Skeletal muscle tissue (tissue), 4 donors: ENCODE measurements around the gene BCL2L11. TPM values are rescaled to one million over a fixed set of nuclear protein-coding genes. Genes with fewer than 3 reads are reported as not detected.

ENCODE experiments used
- H3K27ac ChIP-seq: one replicate; pipeline ENCODE4 v1.7.0; 2013; ENCODE audit warnings: mild to moderate bottlenecking, low read depth, low read length, inconsistent platforms
- H3K27me3 ChIP-seq, 3 donors: one replicate each; pipeline ENCODE4 v1.7.0; 2013; ENCODE audit warnings: low read length in 3 of 3; ENCODE audit not compliant: control insufficient read depth in 3 of 3, insufficient read depth in 3 of 3
- H3K36me3 ChIP-seq, 3 donors: one replicate each; pipeline ENCODE4 v1.7.0; 2013; ENCODE audit warnings: low read length in 3 of 3; ENCODE audit not compliant: control insufficient read depth in 3 of 3, insufficient read depth in 3 of 3
- H3K4me1 ChIP-seq, 3 donors: one replicate each; pipeline ENCODE4 v1.7.0; 2013; ENCODE audit warnings: low read length in 3 of 3, mild to moderate bottlenecking in 3 of 3; ENCODE audit not compliant: control insufficient read depth in 3 of 3, insufficient read depth in 3 of 3
- H3K4me3 ChIP-seq, 3 donors: one replicate each; pipeline ENCODE4 v1.7.0; 2013; ENCODE audit warnings: low read length in 3 of 3
- H3K9ac ChIP-seq, 3 donors: one replicate each; pipeline ENCODE4 v1.7.0; 2013; ENCODE audit warnings: low read length in 3 of 3, mild to moderate bottlenecking in 3 of 3, moderate library complexity in 2 of 3, low read depth in 1 of 3
- H3K9me3 ChIP-seq, 3 donors: one replicate each; pipeline ENCODE4 v1.7.0; 2013; ENCODE audit warnings: low read length in 3 of 3; ENCODE audit not compliant: control insufficient read depth in 3 of 3
- total RNA-seq: library from RNA; depleted of rRNA; stranded (reverse); fragments of >200 nt; gene quantifications from one replicate; pipeline ENCODE4 v1.2.3, GENCODE V29; 2014
- donor health status: Osteomylitis.

The BCL2L11 gene
- total RNA-seq, 1 donor from 2014 or later = 6.3 TPM

- no peaks in the 10 kb centered on the region for H3K27me3 ChIP-seq
- H3K9ac ChIP-seq = no peak overlapping the region
- no peaks in the 10 kb centered on the region for H3K36me3 ChIP-seq
- H3K27ac ChIP-seq = no peak overlapping the region
- peaks cover 0 to 10% (median 4%) of the 10 kb centered on the region in 3 donors for H3K4me1 ChIP-seq
- no peaks in the 10 kb centered on the region for H3K9me3 ChIP-seq
- no peak overlapping the region for H3K4me3 ChIP-seq
Observed at GRCh38 chr2:111173338-111173737, 52.6 kb downstream of the BCL2L11 start.

- Histone ChIP-seq H3K4me1 (peaks cover 0 to 4% (median 0%) of the 10 kb centered on the region in 3 donors), H3K4me3 (no peak overlapping the region), H3K9me3 (no peaks in the 10 kb centered on the region), H3K9ac (no peak overlapping the region), H3K27me3 (no peaks in the 10 kb centered on the region), H3K27ac (no peak overlapping the region), H3K36me3 (no peaks in the 10 kb centered on the region)
Observed at GRCh38 chr2:111173856-111174255, 53.1 kb downstream of the BCL2L11 start.

- Histone ChIP-seq H3K9ac (no peak overlapping the region), H3K27me3 (no peaks in the 10 kb centered on the region), H3K4me3 (no peak overlapping the region), H3K36me3 (no peaks in the 10 kb centered on the region), H3K9me3 (no peaks in the 10 kb centered on the region), H3K4me1 (no peaks in the 10 kb centered on the region), H3K27ac (no peak overlapping the region)
Observed at GRCh38 chr2:111175615-111176014, 54.9 kb downstream of the BCL2L11 start.

- Histone ChIP-seq H3K4me3 (no peak overlapping the region), H3K36me3 (no peaks in the 10 kb centered on the region), H3K9ac (no peak overlapping the region), H3K4me1 (no peaks in the 10 kb centered on the region), H3K27ac (no peak overlapping the region), H3K9me3 (no peaks in the 10 kb centered on the region), H3K27me3 (no peaks in the 10 kb centered on the region)
Observed at GRCh38 chr2:111176388-111176787, 55.7 kb downstream of the BCL2L11 start.

GRCh38 chr2:111176867-111177266 is 56.2 kb downstream of the BCL2L11 start:
- H3K36me3 ChIP-seq = no peaks in the 10 kb centered on the region
- no peaks in the 10 kb centered on the region for H3K4me1 ChIP-seq
- H3K9me3 ChIP-seq = no peaks in the 10 kb centered on the region
- no peak overlapping the region for H3K27ac ChIP-seq
- H3K4me3 ChIP-seq = no peak overlapping the region
- no peak overlapping the region for H3K9ac ChIP-seq
- H3K27me3 ChIP-seq = no peaks in the 10 kb centered on the region

GRCh38 chr2:111178296-111178695 is 57.6 kb downstream of the BCL2L11 start:
- Histone ChIP-seq H3K4me1 (no peaks in the 10 kb centered on the region), H3K9ac (no peak overlapping the region), H3K36me3 (no peaks in the 10 kb centered on the region), H3K9me3 (no peaks in the 10 kb centered on the region), H3K4me3 (no peak overlapping the region), H3K27ac (no peak overlapping the region), H3K27me3 (no peaks in the 10 kb centered on the region)

GRCh38 chr2:111178730-111179405 is 58.2 kb downstream of the BCL2L11 start:
- no peaks in the 10 kb centered on the region for H3K4me1 ChIP-seq
- no peak overlapping the region for H3K4me3 ChIP-seq
- no peaks in the 10 kb centered on the region for H3K36me3 ChIP-seq
- no peak overlapping the region for H3K27ac ChIP-seq
- H3K27me3 ChIP-seq = no peaks in the 10 kb centered on the region
- H3K9ac ChIP-seq = no peak overlapping the region
- H3K9me3 ChIP-seq = no peaks in the 10 kb centered on the region

GRCh38 chr2:111182121-111182520 is 61.4 kb downstream of the BCL2L11 start:
- H3K4me3 ChIP-seq = no peak overlapping the region
- H3K9ac ChIP-seq = no peak overlapping the region
- no peaks in the 10 kb centered on the region for H3K9me3 ChIP-seq
- H3K36me3 ChIP-seq = no peaks in the 10 kb centered on the region
- no peak overlapping the region for H3K27ac ChIP-seq
- H3K27me3 ChIP-seq = no peaks in the 10 kb centered on the region
- H3K4me1 ChIP-seq = peaks cover 11 to 19% (median 15%) of the 10 kb centered on the region in 3 donors

GRCh38 chr2:111182740-111183139 is 62.0 kb downstream of the BCL2L11 start:
- no peak overlapping the region for H3K4me3 ChIP-seq
- H3K9ac ChIP-seq = no peak overlapping the region
- H3K27me3 ChIP-seq = no peaks in the 10 kb centered on the region
- no peak overlapping the region for H3K27ac ChIP-seq
- peaks cover 11 to 19% (median 15%) of the 10 kb centered on the region in 3 donors for H3K4me1 ChIP-seq
- no peaks in the 10 kb centered on the region for H3K9me3 ChIP-seq
- no peaks in the 10 kb centered on the region for H3K36me3 ChIP-seq

GRCh38 chr2:111184725-111185310 is 64.1 kb downstream of the BCL2L11 start:
- Histone ChIP-seq H3K36me3 (no peaks in the 10 kb centered on the region), H3K9me3 (no peaks in the 10 kb centered on the region), H3K27ac (no peak overlapping the region), H3K27me3 (no peaks in the 10 kb centered on the region), H3K9ac (no peak overlapping the region), H3K4me1 (peaks cover 11 to 19% (median 15%) of the 10 kb centered on the region in 3 donors), H3K4me3 (no peak overlapping the region)
